Right ventricle myocardium superior (tissue), 1 donor: Measurements from ENCODE around the gene STRN3. TPM values are rescaled to one million over a fixed set of nuclear protein-coding genes. Genes with fewer than 3 reads are reported as not detected.
"Not testable (repeated sequence)": the region's sequence is repeated elsewhere in the genome, so short reads cannot be mapped to it uniquely, and the experiment has no call there.

Source experiments
- ATAC-seq: fragments of 200-7000 bp; cut with Tn5 transposase; one replicate; pipeline ENCODE4 v1.9.1; 2020; ENCODE audit warnings: mild to moderate bottlenecking; ENCODE audit not compliant: poor library complexity
- DNase-seq: peaks from one replicate; pipeline ENCODE4 v3.0.0-alpha.2; 2020
- intact Hi-C: fragments of 100-400 bp; cut with DNase I; formaldehyde crosslinking; loops from one replicate; pipeline ENCODE4 v1.11.2; 2022
- long read RNA-seq: library from polyadenylated mRNA; unstranded; transcript quantifications from one replicate; pipeline ENCODE4 v2.0.0, GENCODE V29; 2021
- total RNA-seq: library from RNA; stranded (reverse); fragmentation: NEBNext Ultra II Directional; extraction: Animal tissue kit (Norgen Biotek cat#: 25700); gene quantifications from one replicate; pipeline ENCODE4 v1.2.1, GENCODE V29; 2021
- donor health status: DM: no; HTN: yes; CAD: no; lungs with severe emphysema.

STRN3 gene
- total RNA-seq, result 45.1 TPM
- long read RNA-seq, transcript STRN3-201 (16 exons, 3,970 nt), result major isoform, 51 of 78 reads
- long read RNA-seq, partial matches to known transcripts, result 6 of 78 reads
- long read RNA-seq, other reads (novel, unspliced or antisense), result 21 of 78 reads

- no peak for DNase-seq
- intact Hi-C loops, result no loop called here
- no peak for ATAC-seq
Measured at GRCh38 chr14:31026077-31026449, at the start of gene STRN3. TSS of gene STRN3 (minus strand) at chr14:31026379. CDS start at chr14:31026185, 194 bp downstream.

GRCh38 chr14:31075144-31075543 is 49.0 kb upstream of the STRN3 start:
- DNase-seq, result no peak
- intact Hi-C loops, result no loop called here
- no peak for ATAC-seq

GRCh38 chr14:31071151-31071550 is 45.0 kb upstream of the STRN3 start:
- no peak for DNase-seq
- intact Hi-C loops, result no loop called here
- no peak for ATAC-seq

GRCh38 chr14:31070431-31070830 is 44.3 kb upstream of the STRN3 start:
- no peak for DNase-seq
- intact Hi-C loops, result no loop called here
- ATAC-seq, result no peak

GRCh38 chr14:31069343-31069742 is 43.2 kb upstream of the STRN3 start:
- no peak for ATAC-seq
- no peak for DNase-seq

GRCh38 chr14:31068235-31068634 is 42.1 kb upstream of the STRN3 start:
- DNase-seq, result no peak
- intact Hi-C loops, result no loop called here
- ATAC-seq, result peak; percentile 43

More at GRCh38 chr14:31069343-31069742, 43.2 kb upstream of the STRN3 start:
- intact Hi-C loops, result no loop called here

GRCh38 chr14:31062908-31063307 is 36.7 kb upstream of the STRN3 start:
- intact Hi-C loops, DNase-seq, ATAC-seq: not testable (repeated sequence)

GRCh38 chr14:31060253-31060875 is 34.2 kb upstream of the STRN3 start:
- ATAC-seq, result no peak
- intact Hi-C loops, result no loop called here
- no peak for DNase-seq

GRCh38 chr14:31059152-31059924 is 33.2 kb upstream of the STRN3 start:
- intact Hi-C loops, result no loop called here
- peak; percentile 92 for ATAC-seq
- peak; percentile 71 for DNase-seq

GRCh38 chr14:31057701-31058364 is 31.7 kb upstream of the STRN3 start:
- DNase-seq (no peak), ATAC-seq (no peak)
- intact Hi-C loops, result no loop called here

- intact Hi-C loops, result no loop called here
- no peak for ATAC-seq
- DNase-seq, result no peak
Measured at GRCh38 chr14:31057035-31057434, 30.9 kb upstream of the STRN3 start.

GRCh38 chr14:31052905-31053586 is 26.9 kb upstream of the STRN3 start:
- peak; percentile 76 for ATAC-seq

GRCh38 chr14:31051511-31051910 is 25.3 kb upstream of the STRN3 start:
- intact Hi-C loops, result no loop called here
- DNase-seq (no peak), ATAC-seq (no peak)

More at GRCh38 chr14:31052905-31053586, 26.9 kb upstream of the STRN3 start:
- intact Hi-C loops, result not testable (repeated sequence)
- DNase-seq, result peak; percentile 89

GRCh38 chr14:31051023-31051422 is 24.8 kb upstream of the STRN3 start:
- intact Hi-C loops, result no loop called here

GRCh38 chr14:31047503-31047902 is 21.3 kb upstream of the STRN3 start:
- intact Hi-C loops, result no loop called here
- DNase-seq (no peak), ATAC-seq (no peak)

More at GRCh38 chr14:31051023-31051422, 24.8 kb upstream of the STRN3 start:
- no peak for ATAC-seq
- DNase-seq, result no peak

- DNase-seq, result no peak
- ATAC-seq, result no peak
- intact Hi-C loops, result no loop called here
Measured at GRCh38 chr14:31045501-31046080, 19.4 kb upstream of the STRN3 start.

- intact Hi-C loops, result no loop called here
- no peak for ATAC-seq
- DNase-seq, result no peak
Measured at GRCh38 chr14:31043379-31043778, 17.2 kb upstream of the STRN3 start.

- DNase-seq, ATAC-seq, intact Hi-C loops: not testable (repeated sequence)
Measured at GRCh38 chr14:31042893-31043292, 16.7 kb upstream of the STRN3 start.

GRCh38 chr14:31042300-31042699 is 16.1 kb upstream of the STRN3 start:
- DNase-seq (no peak), ATAC-seq (no peak)
- intact Hi-C loops, result no loop called here
